Measurements from ENCODE around the gene SLC35F4.

SLC35F4 gene

GRCh38 chr14:57865403-57866198 lies at the start of gene SLC35F4:
SLC35F4 (minus strand) TSS chr14:57866092.
- no peak for DNase-seq
- no peak within 1 kb of the TSS for H3K27ac ChIP-seq
- H3K4me3 ChIP-seq (ENCODE audit: low read depth, low read length) = no peak within 1 kb of the TSS
- peaks cover 20% of the 10 kb centered on the region for H3K27me3 ChIP-seq (replicated peaks)
- H3K36me3 ChIP-seq (replicated peaks) = no peaks in the 10 kb centered on the region
- TF ChIP-seq CTCF (IDR thresholded peaks at IDR 0.05; ENCODE audit: low read depth, low read length, missing control alignments) = no peak
- in situ Hi-C loops (cut with HindIII; ENCODE audit: low pct_ligation_motif_present, low sequenced_read_pairs) = no loop called here

GRCh38 chr14:57909626-57910025 lies 43.7 kb upstream of the SLC35F4 start:
- Histone ChIP-seq H3K36me3 (replicated peaks) (no peaks in the 10 kb centered on the region), H3K27ac (no peak overlapping the region), H3K4me3 (ENCODE audit: low read depth, low read length) (no peak overlapping the region), H3K27me3 (replicated peaks) (no peaks in the 10 kb centered on the region)
- no peak for TF ChIP-seq CTCF (IDR thresholded peaks at IDR 0.05; ENCODE audit: low read depth, low read length, missing control alignments)
- no peak for DNase-seq
- in situ Hi-C loops (cut with HindIII; ENCODE audit: low pct_ligation_motif_present, low sequenced_read_pairs) = no loop called here

- no peak for DNase-seq
- H3K27me3 ChIP-seq (replicated peaks) = no peaks in the 10 kb centered on the region
- TF ChIP-seq CTCF (IDR thresholded peaks at IDR 0.05; ENCODE audit: low read depth, low read length, missing control alignments) = no peak
- H3K27ac ChIP-seq = no peak overlapping the region
- no peak overlapping the region for H3K4me3 ChIP-seq (ENCODE audit: low read depth, low read length)
- in situ Hi-C loops (cut with HindIII; ENCODE audit: low pct_ligation_motif_present, low sequenced_read_pairs) = no loop called here
- no peaks in the 10 kb centered on the region for H3K36me3 ChIP-seq (replicated peaks)
These were observed 38.1 kb upstream of the SLC35F4 start for GRCh38 chr14:57903954-57904353.

- in situ Hi-C loops (cut with HindIII; ENCODE audit: low pct_ligation_motif_present, low sequenced_read_pairs) = no loop called here
- no peak for DNase-seq
- no peak for TF ChIP-seq CTCF (IDR thresholded peaks at IDR 0.05; ENCODE audit: low read depth, low read length, missing control alignments)
- H3K27ac ChIP-seq = no peak overlapping the region
- no peak overlapping the region for H3K4me3 ChIP-seq (ENCODE audit: low read depth, low read length)
- H3K27me3 ChIP-seq (replicated peaks) = no peaks in the 10 kb centered on the region
- H3K36me3 ChIP-seq (replicated peaks) = no peaks in the 10 kb centered on the region
These were observed 33.1 kb upstream of the SLC35F4 start for GRCh38 chr14:57898837-57899572.

DNA sequence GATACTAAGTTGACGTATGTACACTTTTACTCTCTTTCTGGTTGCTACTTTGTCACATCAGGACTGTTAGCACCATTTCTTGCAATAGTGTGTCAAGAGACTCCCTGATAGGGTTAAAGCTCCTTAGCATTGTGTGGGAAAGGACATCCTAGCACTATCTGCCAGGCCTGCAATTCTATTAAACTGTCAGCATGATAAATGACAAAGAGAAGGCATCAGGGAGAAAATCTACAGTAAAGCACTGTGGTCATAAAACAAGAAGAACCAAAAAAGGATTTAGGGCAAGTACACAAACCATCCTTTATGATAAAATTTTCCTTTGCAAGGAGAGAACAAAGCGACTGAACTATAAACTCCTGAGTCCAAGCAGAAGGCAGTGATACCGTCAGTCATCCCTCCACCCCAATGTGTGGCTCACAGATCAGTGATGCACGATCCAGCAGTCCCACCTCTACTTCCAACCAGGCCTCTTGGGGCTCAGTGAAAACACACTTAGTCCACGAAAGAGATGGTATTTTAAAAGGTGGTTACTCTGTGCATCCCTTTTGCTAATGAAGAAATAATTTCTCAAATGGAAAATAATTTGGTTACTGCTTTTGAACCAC lies 31.4 kb upstream of the SLC35F4 start:
- no peak for DNase-seq
- no peaks in the 10 kb centered on the region for H3K36me3 ChIP-seq (replicated peaks)
- TF ChIP-seq CTCF (IDR thresholded peaks at IDR 0.05; ENCODE audit: low read depth, low read length, missing control alignments) = no peak
- H3K27ac ChIP-seq = no peak overlapping the region
- H3K27me3 ChIP-seq (replicated peaks) = no peaks in the 10 kb centered on the region
- no peak overlapping the region for H3K4me3 ChIP-seq (ENCODE audit: low read depth, low read length)
- in situ Hi-C loops (cut with HindIII; ENCODE audit: low pct_ligation_motif_present, low sequenced_read_pairs) = no loop called here
